A549 (cell line): ENCODE results near the gene MIEF1. TPM values are rescaled to one million over a fixed set of nuclear protein-coding genes. Genes with fewer than 3 reads are reported as not detected.

Source experiments
- ATAC-seq, 2 experiments: fragments of 200-7000 bp in 1 of 2; fragments of >200 bp in 1 of 2; cut with Nextera tagmentation in 1 of 2; cut with Tn5 transposase in 1 of 2; 3 replicates each; pipeline versions ENCODE4 v1.8.0 to v1.9.1; 2018 to 2020; ENCODE audit warnings: mild to moderate bottlenecking in 1 of 2, moderate library complexity in 1 of 2
- CTCF ChIA-PET: fragments of 300-600 bp; sonication (Branson Sonifier 250); formaldehyde crosslinking; extraction: SDS; loops from one replicate; lab custom pipeline; 2021; ENCODE audit warnings: antibody characterized with exemption, inconsistent platforms; lab: Yijun Ruan, JAX
- POLR2A ChIA-PET: fragments of 350-600 bp; formaldehyde crosslinking; extraction: SDS; loops from one replicate; lab custom pipeline; 2021; ENCODE audit warnings: antibody characterized with exemption, inconsistent platforms; lab: Yijun Ruan, JAX
- DNase-seq, 2 experiments: peaks; one replicate each; pipeline versions ENCODE4 v3.0.0 to v3.0.0-alpha.2; 2011 to 2016; ENCODE audit warnings: low read depth in 1 of 2, low spot score in 1 of 2
- FAIRE-seq: peaks from 2 replicates; lab custom pipeline; 2011; peaks lifted over from hg19 to GRCh38; lab: Jason Lieb, UNC
- H3K27ac ChIP-seq, 2 experiments: fragments of >200 bp; sonication (Bioruptor Twin); formaldehyde crosslinking; 3 replicates each; pipeline ENCODE4 v1.5.1; 2016 to 2017
- H3K4me1 ChIP-seq: fragments of >200 bp; sonication (Bioruptor Twin); formaldehyde crosslinking; 3 replicates; pipeline ENCODE4 v1.6.1; 2016
- H3K4me2 ChIP-seq: fragments of >200 bp; sonication (Bioruptor Twin); formaldehyde crosslinking; 3 replicates; pipeline ENCODE4 v1.6.1; 2016
- H3K4me3 ChIP-seq: fragments of >200 bp; sonication (Bioruptor Twin); formaldehyde crosslinking; 3 replicates; pipeline ENCODE4 v1.5.1; 2016
- H3K9me3 ChIP-seq: fragments of >200 bp; sonication (Bioruptor Twin); formaldehyde crosslinking; 3 replicates; pipeline ENCODE4 v1.6.1; 2016
- BHLHE40 ChIP-seq: IDR thresholded peaks from 2 replicates; pipeline ENCODE4 v1.6.1; 2012; ENCODE audit warnings: low read depth, low read length, inconsistent platforms
- CBX2 ChIP-seq: fragments of 200-600 bp; sonication (generic); IDR thresholded peaks from 2 replicates; pipeline ENCODE4 v1.6.1; 2016; ENCODE audit warnings: low read depth, mild to moderate bottlenecking, borderline replicate concordance
- EHMT2 ChIP-seq: fragments of 200-600 bp; sonication (generic); IDR thresholded peaks from 2 replicates; pipeline ENCODE4 v1.6.1; 2016; ENCODE audit warnings: antibody characterized with exemption, low read depth, mild to moderate bottlenecking, moderate library complexity
- EP300 ChIP-seq, 2 experiments: fragments of >200 bp; sonication (Bioruptor Twin); formaldehyde crosslinking; IDR thresholded peaks; 2 replicates in 1 of 2; 3 replicates in 1 of 2; pipeline ENCODE4 v1.6.1; 2016 to 2017
- FOSB ChIP-seq: fragments of 250-450 bp; sonication (Bioruptor Pico); IDR thresholded peaks from 2 replicates; pipeline ENCODE4 v1.5.0; 2020; ENCODE audit warnings: mild to moderate bottlenecking, moderate library complexity
- FOXS1 ChIP-seq: fragments of 250-450 bp; sonication (Bioruptor Pico); IDR thresholded peaks from 2 replicates; pipeline ENCODE4 v1.5.0; 2020; ENCODE audit warnings: mild to moderate bottlenecking, moderate library complexity
- GATA3 ChIP-seq: IDR thresholded peaks from 2 replicates; pipeline ENCODE4 v1.6.1; 2012; ENCODE audit warnings: borderline replicate concordance
- HOXB5 ChIP-seq: fragments of 250-450 bp; sonication (Bioruptor Pico); IDR thresholded peaks from 2 replicates; pipeline ENCODE4 v1.5.0; 2020; ENCODE audit warnings: mild to moderate bottlenecking, moderate library complexity
- JUN ChIP-seq, 2 experiments: fragments of >200 bp; sonication (Bioruptor Twin); formaldehyde crosslinking; IDR thresholded peaks; 2 replicates in 1 of 2; 3 replicates in 1 of 2; pipeline ENCODE4 v1.6.1; 2016 to 2017
- KDM5A ChIP-seq: fragments of 200-600 bp; sonication (generic); IDR thresholded peaks from 2 replicates; pipeline ENCODE4 v1.6.1; 2016; ENCODE audit warnings: antibody characterized with exemption, mild to moderate bottlenecking
- MAZ ChIP-seq: fragments of 150-350 bp; IDR thresholded peaks from 2 replicates; pipeline ENCODE4 v1.6.1; 2014; ENCODE audit warnings: antibody characterized with exemption, low read depth, low read length, borderline replicate concordance
- MYC ChIP-seq: IDR thresholded peaks from 2 replicates; pipeline ENCODE4 v1.6.1; 2012; ENCODE audit warnings: mild to moderate bottlenecking, inconsistent platforms, low read length, improper control_type of control experiment, borderline replicate concordance
- NFE2L2 ChIP-seq: fragments of 150-350 bp; conservative IDR thresholded peaks from 2 replicates; pipeline ENCODE4 v1.6.1; 2014; ENCODE audit warnings: low read length
- NR3C1 ChIP-seq: fragments of >200 bp; sonication (Bioruptor Twin); formaldehyde crosslinking; IDR thresholded peaks from 3 replicates; pipeline ENCODE4 v1.6.1; 2017
- POLR2AphosphoS2 ChIP-seq: conservative IDR thresholded peaks from 2 replicates; pipeline ENCODE4 v1.6.1; 2012; ENCODE audit warnings: low read length, improper control_type of control experiment, inconsistent platforms
- RAD21 ChIP-seq, 2 experiments: fragments of >200 bp in 1 of 2; sonication (Bioruptor Twin) in 1 of 2; formaldehyde crosslinking in 1 of 2; IDR thresholded peaks in 1 of 2; conservative IDR thresholded peaks in 1 of 2; 2 replicates in 1 of 2; 3 replicates in 1 of 2; pipeline ENCODE4 v1.6.1; 2012 to 2018; ENCODE audit warnings: inconsistent platforms in 1 of 2
- RARB ChIP-seq: fragments of 250-450 bp; sonication (Bioruptor Pico); IDR thresholded peaks from 2 replicates; pipeline ENCODE4 v1.8.0; 2021; ENCODE audit warnings: mild to moderate bottlenecking, moderate library complexity
- RFX5 ChIP-seq: fragments of 450-650 bp; IDR thresholded peaks from 2 replicates; pipeline ENCODE4 v1.7.1; 2014; ENCODE audit warnings: antibody characterized with exemption, mild to moderate bottlenecking, moderate library complexity
- TP53 ChIP-seq: fragments of 250-450 bp; sonication (Bioruptor Pico); IDR thresholded peaks from 2 replicates; pipeline ENCODE4 v1.5.0; 2021; ENCODE audit warnings: mild to moderate bottlenecking, moderate library complexity
- ZSCAN20 ChIP-seq: fragments of 250-450 bp; sonication (Bioruptor Pico); IDR thresholded peaks from 2 replicates; pipeline ENCODE4 v1.8.0; 2022; ENCODE audit warnings: mild to moderate bottlenecking, moderate library complexity
- WGBS: methylation state at CpG from one replicate; pipeline ENCODE4 v1.1.6; 2017; ENCODE audit errors: missing lambda C conversion rate; 5-methylcytosine and 5-hydroxymethylcytosine counted together
- polyA plus RNA-seq, 4 experiments: library from polyadenylated mRNA; depleted of rRNA in 3 of 4; stranded (reverse); fragments of >200 nt; fragmentation: RNase III in 1 of 4; extraction: RNeasy Plus Mini Kit Qiagen cat#74134 plus additional on column Dnase treatment in 1 of 4; gene quantifications; 2 replicates in 3 of 4; 3 replicates in 1 of 4; pipeline ENCODE4 v1.2.3, GENCODE V29; 2011 to 2017
- TF ChIP-seq, protein P1 (sequence below): fragments of 150-350 bp; IDR thresholded peaks from 2 replicates; pipeline ENCODE4 v1.6.1; 2014; ENCODE audit warnings: low read depth, mild to moderate bottlenecking, low read length
- TF ChIP-seq, protein P2 (sequence below): fragments of 250-450 bp; sonication (Bioruptor Pico); IDR thresholded peaks from 2 replicates; pipeline ENCODE4 v1.5.0; 2021; ENCODE audit warnings: mild to moderate bottlenecking, moderate library complexity, borderline replicate concordance
- TF ChIP-seq, protein P3 (sequence below): fragments of 250-450 bp; sonication (Bioruptor Pico); IDR thresholded peaks from 2 replicates; pipeline ENCODE4 v1.5.0; 2020; ENCODE audit warnings: low read depth, mild to moderate bottlenecking, moderate library complexity
- TF ChIP-seq, protein P4 (sequence below): IDR thresholded peaks from 2 replicates; pipeline ENCODE4 v1.6.1; 2012
- TF ChIP-seq, protein P5 (sequence below): IDR thresholded peaks from 2 replicates; pipeline ENCODE4 v1.6.1; 2012
- TF ChIP-seq, protein P6 (sequence below): fragments of 450-650 bp; IDR thresholded peaks from 2 replicates; pipeline ENCODE4 v1.6.1; 2014; ENCODE audit warnings: antibody characterized with exemption

The MIEF1 gene
- polyA plus RNA-seq, 2 of the 4 experiments (the other 2 are of a cell fraction): 18.8 to 20.5 TPM

DNA sequence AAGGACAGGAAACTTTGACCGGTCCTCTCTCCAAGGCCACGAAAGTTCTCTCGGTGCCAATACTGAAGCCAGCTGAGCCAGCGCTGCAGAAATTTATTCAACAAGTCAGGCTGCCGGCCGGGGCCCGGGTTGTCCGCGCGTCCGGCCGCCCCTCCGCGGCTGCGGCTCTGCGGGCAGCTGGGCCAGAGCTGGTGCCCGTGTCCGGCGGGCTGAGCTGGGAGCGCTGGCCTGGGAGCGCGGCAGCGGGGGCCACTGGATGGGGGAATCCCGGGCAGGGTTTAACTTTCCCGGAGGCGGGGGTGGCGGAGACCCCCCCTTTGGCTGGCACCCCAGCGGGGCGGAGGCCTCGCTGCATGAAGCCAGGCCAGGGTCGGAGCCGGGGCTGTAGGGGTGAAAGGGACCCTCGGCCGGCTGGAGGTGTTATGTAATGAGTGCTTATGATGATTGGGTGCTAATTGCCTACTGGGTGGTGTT, 56.2 kb downstream of the MIEF1 start:
- CTCF ChIA-PET: interaction anchor here (0.8 to 37.2 kb wide), 4 partner anchors 16 to 470 kb away, joined by 3 to 899 read pairs (median 4); no protein-coding TSS in a partner anchor
- Histone ChIP-seq H3K4me3 (no peak overlapping the region; the same call in 2 of the 3 replicates), H3K4me1 (0 out of 3 replicates have a peak, but pooled peaks cover 5% of the 10 kb centered on the region), H3K9me3 (no peaks in the 10 kb centered on the region), H3K4me2 (peak overlapping the region; percentile 92), H3K27ac (no peak overlapping the region)
- TF ChIP-seq NR3C1 (no peak), EP300 (IDR thresholded peaks at IDR 0.05) (no peak), CBX2 (no peak), MAZ (no peak), HOXB5 (CRISPR knock-in tag) (no peak), ZSCAN20 (CRISPR knock-in tag) (no peak), KDM5A (no peak), TP53 (CRISPR knock-in tag) (no peak), POLR2AphosphoS2 (no peak), NFE2L2 (no peak), GATA3 (no peak), FOXS1 (CRISPR knock-in tag) (no peak), RFX5 (no peak)
- TF ChIP-seq, protein P1, sequence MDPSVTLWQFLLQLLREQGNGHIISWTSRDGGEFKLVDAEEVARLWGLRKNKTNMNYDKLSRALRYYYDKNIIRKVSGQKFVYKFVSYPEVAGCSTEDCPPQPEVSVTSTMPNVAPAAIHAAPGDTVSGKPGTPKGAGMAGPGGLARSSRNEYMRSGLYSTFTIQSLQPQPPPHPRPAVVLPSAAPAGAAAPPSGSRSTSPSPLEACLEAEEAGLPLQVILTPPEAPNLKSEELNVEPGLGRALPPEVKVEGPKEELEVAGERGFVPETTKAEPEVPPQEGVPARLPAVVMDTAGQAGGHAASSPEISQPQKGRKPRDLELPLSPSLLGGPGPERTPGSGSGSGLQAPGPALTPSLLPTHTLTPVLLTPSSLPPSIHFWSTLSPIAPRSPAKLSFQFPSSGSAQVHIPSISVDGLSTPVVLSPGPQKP: no peak
- TF ChIP-seq, protein P2, sequence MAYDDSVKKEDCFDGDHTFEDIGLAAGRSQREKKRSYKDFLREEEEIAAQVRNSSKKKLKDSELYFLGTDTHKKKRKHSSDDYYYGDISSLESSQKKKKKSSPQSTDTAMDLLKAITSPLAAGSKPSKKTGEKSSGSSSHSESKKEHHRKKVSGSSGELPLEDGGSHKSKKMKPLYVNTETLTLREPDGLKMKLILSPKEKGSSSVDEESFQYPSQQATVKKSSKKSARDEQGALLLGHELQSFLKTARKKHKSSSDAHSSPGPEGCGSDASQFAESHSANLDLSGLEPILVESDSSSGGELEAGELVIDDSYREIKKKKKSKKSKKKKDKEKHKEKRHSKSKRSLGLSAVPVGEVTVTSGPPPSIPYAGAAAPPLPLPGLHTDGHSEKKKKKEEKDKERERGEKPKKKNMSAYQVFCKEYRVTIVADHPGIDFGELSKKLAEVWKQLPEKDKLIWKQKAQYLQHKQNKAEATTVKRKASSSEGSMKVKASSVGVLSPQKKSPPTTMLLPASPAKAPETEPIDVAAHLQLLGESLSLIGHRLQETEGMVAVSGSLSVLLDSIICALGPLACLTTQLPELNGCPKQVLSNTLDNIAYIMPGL (CRISPR knock-in tag): no peak
- TF ChIP-seq, protein P3, sequence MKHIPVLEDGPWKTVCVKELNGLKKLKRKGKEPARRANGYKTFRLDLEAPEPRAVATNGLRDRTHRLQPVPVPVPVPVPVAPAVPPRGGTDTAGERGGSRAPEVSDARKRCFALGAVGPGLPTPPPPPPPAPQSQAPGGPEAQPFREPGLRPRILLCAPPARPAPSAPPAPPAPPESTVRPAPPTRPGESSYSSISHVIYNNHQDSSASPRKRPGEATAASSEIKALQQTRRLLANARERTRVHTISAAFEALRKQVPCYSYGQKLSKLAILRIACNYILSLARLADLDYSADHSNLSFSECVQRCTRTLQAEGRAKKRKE (CRISPR knock-in tag): no peak
- no peak for FAIRE-seq
- WGBS: 76% methylated on average over 10 of the region's 34 CpGs
- POLR2A ChIA-PET: no interaction called here
- DNase-seq: no peak
- no peak for ATAC-seq

DNA sequence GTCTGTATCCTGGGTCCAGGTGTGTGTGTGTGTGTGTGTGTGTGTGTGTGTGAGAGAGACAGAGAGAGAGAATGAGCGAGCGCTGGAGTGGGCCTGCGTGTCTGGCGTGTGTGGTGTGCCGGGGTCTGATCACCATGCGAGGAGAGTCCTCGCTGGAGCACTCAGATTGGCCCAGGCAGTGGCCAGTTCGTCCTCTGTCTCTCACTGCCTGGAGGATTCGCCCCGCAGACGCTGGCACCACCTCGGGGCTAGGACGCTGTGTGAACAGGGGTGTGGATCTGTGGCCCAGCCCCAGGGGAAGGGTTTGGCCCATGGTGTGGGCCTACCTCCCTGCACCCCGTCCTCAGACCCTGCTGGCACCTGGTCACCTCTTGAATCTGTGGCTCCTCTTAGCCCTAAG, 56.9 kb downstream of the MIEF1 start:
- no peak overlapping the region for H3K4me3 ChIP-seq
- 0 out of 3 replicates have a peak, but pooled peaks cover 5% of the 10 kb centered on the region for H3K4me1 ChIP-seq
- no peaks in the 10 kb centered on the region for H3K9me3 ChIP-seq
- H3K27ac ChIP-seq: peak overlapping the region in 1 of 2 experiments; percentile 46; a peak in 1 of 6 replicates
- TF ChIP-seq, protein P4, sequence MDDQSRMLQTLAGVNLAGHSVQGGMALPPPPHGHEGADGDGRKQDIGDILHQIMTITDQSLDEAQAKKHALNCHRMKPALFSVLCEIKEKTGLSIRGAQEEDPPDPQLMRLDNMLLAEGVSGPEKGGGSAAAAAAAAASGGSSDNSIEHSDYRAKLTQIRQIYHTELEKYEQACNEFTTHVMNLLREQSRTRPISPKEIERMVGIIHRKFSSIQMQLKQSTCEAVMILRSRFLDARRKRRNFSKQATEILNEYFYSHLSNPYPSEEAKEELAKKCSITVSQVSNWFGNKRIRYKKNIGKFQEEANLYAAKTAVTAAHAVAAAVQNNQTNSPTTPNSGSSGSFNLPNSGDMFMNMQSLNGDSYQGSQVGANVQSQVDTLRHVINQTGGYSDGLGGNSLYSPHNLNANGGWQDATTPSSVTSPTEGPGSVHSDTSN: no peak
- TF ChIP-seq, protein P3 (CRISPR knock-in tag): no peak
- TF ChIP-seq, protein P5, sequence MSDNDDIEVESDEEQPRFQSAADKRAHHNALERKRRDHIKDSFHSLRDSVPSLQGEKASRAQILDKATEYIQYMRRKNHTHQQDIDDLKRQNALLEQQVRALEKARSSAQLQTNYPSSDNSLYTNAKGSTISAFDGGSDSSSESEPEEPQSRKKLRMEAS: no peak
- TF ChIP-seq EHMT2 (no peak), MYC (no peak), RAD21 (conservative IDR thresholded peaks at IDR 0.05 in 1 of 2, IDR thresholded peaks at IDR 0.05 in 1 of 2) (no peak), NR3C1 (no peak), POLR2AphosphoS2 (no peak), FOSB (CRISPR knock-in tag) (no peak), RARB (CRISPR knock-in tag) (no peak), BHLHE40 (no peak), NFE2L2 (no peak), JUN (IDR thresholded peaks at IDR 0.05) (no peak), EP300 (IDR thresholded peaks at IDR 0.05) (no peak)
- TF ChIP-seq, protein P6, sequence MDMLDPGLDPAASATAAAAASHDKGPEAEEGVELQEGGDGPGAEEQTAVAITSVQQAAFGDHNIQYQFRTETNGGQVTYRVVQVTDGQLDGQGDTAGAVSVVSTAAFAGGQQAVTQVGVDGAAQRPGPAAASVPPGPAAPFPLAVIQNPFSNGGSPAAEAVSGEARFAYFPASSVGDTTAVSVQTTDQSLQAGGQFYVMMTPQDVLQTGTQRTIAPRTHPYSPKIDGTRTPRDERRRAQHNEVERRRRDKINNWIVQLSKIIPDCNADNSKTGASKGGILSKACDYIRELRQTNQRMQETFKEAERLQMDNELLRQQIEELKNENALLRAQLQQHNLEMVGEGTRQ: no peak
- TF ChIP-seq, protein P1: no peak
- ChIA-PET CTCF (interaction anchor here (0.8 to 37.2 kb wide), 7 partner anchors 10 to 469 kb away, joined by 3 to 899 read pairs (median 5); partner anchors contain the start of gene CACNA1I), POLR2A (no interaction called here)
- DNase-seq (no peak), ATAC-seq (peak in 1 of 2 experiments; percentile 9; a peak in 1 of 6 replicates), FAIRE-seq (no peak)
- no peak overlapping the region for H3K4me2 ChIP-seq
- 85% methylated on average over 14 of the region's 14 CpGs for WGBS
